Endothelial cell of hepatic sinusoid (primary cell): ENCODE data around the gene PPP2R2C.

Experiments
- in situ Hi-C: cut with HindIII; loops from 2 replicates; pipeline ENCODE4 v1.10.0; 2017; ENCODE audit warnings: low sequenced_read_pairs

The PPP2R2C gene

DNA sequence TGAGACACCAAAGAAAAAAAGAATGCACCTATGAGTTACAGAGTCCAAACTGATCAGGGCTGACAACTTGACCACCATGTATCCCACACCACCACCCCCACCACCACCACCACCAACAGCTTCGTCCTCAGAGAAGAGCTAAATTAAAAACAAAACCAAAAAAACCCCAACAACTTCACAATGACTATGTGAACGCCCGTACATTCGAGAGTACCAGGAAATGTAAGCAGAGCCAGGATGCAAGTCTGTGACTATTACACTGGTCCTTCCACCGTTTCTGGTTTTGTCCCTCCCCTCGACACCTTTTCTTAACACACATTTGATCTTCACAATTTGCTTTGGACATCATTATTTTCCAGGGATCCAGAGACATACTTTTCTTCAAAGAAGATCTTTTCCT, 151.8 kb downstream of the PPP2R2C start:
- in situ Hi-C loops = no loop called here

DNA sequence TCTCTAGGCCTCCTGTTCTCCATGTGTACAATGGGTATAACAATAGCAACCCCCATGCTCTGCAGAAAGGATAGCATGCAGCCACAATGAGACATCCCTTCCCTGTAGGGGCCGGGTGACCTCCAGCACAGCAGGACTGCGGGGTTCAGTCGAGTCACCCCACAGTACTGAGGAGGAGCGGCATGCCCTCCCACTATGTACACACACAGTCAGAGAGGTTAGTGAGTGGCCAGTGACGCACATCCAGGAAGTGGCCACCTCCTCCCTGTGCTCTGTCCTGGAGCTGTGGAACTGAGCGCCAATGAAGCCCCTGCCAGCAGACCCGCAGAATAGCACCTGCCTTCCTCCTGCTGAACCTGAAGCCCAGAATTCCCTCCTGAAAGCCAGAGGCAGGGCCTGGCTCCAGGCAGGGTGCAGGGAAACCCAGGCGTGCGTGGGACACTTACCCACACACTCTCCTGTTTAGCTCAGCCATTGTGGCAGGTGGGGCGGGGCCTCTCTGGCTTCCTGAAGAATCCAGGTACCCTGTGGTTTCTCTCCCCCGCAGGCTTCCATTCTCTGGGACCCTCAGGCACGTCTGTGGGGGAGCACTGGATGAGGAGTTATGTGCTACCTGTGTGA, 152.8 kb downstream of the PPP2R2C start:
- in situ Hi-C loops = no loop called here

DNA sequence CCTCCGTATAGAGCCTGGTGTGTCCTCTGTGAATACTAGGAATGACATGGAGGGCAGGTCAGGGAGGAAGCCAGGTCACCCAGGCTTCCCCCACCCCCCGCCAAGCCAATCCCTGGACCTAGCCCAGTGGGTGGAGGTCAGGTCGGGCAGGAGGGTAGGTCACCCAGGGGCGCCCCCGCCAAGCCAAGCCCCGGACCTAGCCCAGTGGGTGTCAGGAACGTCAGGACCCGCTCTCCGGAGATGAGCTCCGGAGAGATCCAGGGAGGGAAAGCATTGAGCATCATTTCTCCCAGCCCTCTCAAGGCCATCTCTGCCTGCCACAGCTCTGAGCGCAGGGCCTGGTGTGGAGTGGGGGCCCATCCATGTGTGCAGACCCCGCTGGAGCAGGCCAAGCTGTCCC, 154.2 kb downstream of the PPP2R2C start:
- in situ Hi-C loops = no loop called here

DNA sequence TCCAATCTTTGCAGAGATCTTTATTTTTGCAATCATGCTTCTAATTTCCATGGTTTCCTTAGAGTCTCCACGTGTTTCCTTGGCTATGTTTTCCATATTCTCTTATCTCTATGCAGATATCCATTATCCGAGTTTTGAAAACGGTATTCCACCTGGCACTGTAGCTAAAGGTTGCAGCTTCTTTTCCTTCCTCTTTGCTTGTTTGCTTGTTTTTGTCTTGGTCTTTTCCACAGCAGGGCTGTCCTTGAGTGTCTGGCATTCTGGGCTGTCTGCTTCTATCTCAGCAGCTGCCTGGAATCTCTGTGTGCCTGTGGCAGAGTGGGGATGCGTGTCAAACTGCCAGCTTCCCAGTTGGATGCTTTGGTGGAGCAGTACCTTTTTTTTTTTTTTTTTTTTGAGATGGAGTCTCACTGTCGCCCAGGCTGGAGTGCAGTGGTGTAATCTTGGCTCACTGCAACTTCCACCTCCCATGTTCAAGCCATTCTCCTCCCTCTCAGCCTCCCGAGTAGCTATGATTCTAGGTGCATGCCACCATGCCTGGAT, 155.9 kb downstream of the PPP2R2C start:
- in situ Hi-C loops = no loop called here

DNA sequence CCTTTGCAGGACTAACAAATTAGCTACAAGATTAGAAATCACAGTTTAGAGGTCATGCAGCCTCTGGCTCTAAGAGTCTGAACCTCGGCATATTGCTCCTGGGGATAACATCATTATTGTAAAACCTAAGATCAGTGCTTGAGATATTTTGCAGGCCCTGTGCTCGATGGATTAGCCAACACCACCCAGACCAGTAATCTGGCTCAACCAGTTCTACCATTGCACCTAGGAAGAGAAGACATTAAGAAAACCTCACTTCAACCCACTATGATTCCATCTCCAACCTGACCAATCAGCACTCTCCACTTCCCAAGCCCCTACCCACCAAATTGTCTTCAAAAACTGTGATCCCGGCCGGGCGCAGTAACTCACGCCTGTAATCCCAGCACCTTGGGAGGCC, 159.2 kb downstream of the PPP2R2C start:
- in situ Hi-C loops = no loop called here

DNA sequence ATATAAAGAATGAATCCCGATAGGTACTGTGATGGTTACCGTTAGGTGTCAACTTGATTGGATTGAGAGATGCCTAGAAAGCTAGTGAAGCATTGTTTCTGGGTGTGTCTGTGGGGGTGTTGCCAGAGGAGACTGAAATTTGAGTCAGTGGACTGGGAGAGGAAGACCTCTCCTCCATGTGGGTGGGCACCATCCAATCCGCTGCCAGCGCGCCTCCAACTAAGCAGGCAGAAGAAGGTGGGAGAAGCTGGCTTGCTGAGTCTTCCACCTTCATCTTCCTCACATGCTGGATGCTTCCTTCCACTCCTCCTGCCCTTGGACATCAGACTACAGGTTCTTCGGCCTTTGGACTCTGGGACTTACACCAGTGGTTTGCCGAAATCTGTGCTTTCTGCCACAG, 162.6 kb downstream of the PPP2R2C start:
- in situ Hi-C loops = loop anchor here (5.0 kb wide), 3 partner anchors 38 to 68 kb away; no protein-coding TSS in a partner anchor

DNA sequence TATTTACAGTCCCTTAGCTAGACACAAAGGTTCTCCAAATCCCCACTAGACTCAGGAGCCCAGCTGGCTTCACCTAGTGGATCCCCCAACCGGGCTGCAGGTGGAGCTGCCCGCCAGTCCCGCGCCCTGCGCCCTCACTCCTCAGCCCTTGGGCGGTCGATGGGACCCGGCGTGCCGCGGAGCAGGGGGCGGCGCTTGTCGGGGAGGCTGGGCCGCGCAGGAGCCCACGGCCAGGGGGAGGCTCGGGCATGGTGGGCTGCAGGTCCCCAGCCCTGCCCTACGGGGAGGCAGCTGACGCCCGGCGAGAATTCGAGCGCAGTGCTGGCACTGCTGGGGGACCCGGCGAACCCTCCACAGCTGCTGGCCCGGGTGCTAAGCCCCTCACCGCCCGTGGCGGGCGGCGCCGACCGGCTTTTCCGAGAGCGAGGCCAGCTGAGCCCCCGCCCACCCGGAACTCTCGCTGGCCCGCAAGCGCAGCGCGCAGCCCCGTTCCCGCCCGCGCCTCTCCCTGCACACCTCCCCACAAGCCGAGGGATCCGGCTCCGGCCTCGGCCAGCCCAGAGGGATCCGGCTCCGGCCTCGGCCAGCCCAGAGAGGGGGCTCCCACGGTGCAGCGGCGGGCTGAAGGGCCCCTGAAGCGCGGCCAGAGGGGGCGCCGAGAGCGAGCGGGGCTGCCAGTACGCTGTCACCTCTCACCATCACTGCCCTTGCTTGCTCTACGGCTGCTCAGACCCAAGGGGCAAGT, 163.3 kb downstream of the PPP2R2C start:
- in situ Hi-C loops = loop anchor here (5.0 kb wide), 3 partner anchors 38 to 68 kb away; no protein-coding TSS in a partner anchor

DNA sequence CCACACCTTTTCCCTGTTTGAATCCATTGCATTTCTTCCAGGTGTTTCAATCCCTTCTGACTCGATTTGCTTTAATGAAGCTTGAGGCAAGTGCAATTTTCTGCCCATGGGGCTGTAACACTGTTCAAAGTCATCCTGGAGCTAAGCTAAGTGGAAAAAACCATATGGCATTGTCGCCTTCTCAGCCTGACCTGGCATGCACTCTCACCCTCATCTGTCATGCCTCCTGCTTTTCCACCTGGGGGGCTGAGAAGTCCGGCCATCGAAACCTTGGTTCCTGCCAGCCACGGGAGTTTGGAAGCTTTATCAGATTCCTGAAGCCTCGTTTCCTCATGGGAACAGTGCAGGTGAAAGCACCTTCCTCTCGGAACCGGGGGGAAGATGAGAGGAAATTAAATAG, 164.5 kb downstream of the PPP2R2C start:
- in situ Hi-C loops = loop anchor here (5.0 kb wide), 3 partner anchors 39 to 69 kb away; no protein-coding TSS in a partner anchor

DNA sequence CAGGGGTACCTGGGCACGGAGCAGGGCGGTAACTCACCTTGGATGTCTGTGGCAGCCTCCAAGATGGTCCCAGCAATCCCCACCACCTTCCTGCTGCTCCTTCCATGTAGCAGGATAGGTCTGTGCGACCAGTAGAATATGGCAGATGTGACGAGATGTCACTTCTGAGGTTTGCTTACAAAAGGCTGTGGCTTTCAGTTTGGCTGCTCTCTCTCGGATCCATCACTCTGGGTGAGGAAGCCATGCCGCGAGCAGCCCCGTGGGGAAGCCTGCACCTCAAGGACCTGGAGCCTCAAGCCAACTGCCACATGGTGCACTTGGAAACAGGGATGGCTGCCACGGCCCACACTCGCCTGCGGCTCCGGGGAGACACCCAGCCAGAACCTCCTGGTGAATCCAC, 165.2 kb downstream of the PPP2R2C start:
- in situ Hi-C loops = loop anchor here (5.0 kb wide), 3 partner anchors 40 to 70 kb away; no protein-coding TSS in a partner anchor

DNA sequence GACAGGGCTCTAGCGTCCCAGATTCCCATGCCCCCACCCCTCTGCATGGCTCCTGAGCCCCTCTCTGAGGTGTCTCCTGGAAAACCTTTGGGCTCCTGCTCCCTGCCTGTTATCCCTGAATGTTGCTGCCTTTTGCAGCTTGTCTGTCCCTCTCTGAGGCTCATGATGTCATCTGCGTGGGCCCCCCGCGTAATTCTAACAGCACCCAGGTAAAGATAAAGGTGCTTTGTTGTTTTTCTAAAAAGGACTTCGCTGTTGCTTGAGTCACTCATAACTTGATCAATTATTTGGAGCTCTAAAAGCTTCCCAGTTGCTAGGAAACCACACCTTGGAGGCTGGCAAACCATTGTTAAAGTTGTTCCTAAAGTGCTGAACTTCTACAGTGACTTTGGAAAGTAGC, 166.1 kb downstream of the PPP2R2C start:
- in situ Hi-C loops = loop anchor here (5.0 kb wide), 3 partner anchors 41 to 71 kb away; no protein-coding TSS in a partner anchor

DNA sequence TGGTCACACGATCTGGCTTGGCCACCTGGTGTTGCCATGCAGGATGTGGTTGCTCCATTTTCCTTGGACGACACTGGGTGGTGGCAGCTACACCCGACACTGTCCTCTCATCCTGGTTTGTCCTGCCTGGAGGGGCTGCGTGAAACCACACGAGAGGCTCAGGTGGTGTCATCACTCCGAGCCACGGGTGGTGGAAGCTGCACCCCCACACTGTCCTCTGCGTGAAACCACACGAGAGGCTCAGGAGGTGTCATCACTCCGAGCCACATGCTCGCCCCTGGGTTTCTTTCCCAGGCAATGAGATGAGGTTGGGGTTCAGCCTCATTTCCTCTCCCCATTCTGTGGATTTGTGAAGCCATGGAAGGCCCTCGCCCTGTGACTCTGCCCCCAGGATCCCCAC, 168.5 kb downstream of the PPP2R2C start:
- in situ Hi-C loops = no loop called here

DNA sequence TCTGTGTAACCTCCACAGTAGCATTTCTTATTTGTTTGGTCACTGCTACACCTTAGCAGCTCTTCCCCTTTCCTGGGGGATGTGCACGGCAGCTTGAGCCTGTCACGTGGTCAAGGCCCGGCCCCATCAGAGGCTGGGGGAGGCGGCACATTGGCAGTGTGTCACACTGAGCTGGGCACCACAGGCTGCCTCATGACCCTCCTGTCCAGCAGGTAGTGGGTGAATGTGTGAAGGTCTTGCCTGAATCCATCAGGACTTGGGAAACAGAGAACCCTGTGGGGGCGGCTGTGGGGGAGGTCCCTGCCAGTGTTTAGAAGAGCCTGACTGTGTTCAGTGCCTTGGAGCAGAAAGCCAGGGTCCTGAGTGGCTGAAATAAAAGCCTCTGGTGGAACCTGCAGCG, 169.5 kb downstream of the PPP2R2C start:
- in situ Hi-C loops = no loop called here

DNA sequence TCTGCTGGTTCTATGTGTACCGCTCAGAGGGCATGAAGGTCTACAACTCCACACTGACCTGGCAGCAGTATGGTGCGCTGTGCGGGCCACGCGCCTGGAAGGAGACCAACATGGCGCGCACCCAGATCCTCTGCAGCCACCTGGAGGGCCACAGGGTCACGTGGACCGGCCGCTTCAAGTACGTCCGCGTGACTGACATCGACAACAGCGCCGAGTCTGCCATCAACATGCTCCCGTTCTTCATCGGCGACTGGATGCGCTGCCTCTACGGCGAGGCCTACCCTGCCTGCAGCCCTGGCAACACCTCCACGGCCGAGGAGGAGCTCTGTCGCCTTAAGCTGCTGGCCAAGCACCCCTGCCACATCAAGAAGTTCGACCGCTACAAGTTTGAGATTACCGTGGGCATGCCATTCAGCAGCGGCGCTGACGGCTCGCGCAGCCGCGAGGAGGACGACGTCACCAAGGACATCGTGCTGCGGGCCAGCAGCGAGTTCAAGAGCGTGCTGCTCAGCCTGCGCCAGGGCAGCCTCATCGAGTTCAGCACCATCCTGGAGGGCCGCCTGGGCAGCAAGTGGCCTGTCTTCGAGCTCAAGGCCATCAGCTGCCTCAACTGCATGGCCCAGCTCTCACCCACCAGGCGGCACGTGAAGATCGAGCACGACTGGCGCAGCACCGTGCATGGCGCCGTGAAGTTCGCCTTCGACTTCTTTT, 170.5 kb downstream of the PPP2R2C start:
- in situ Hi-C loops = no loop called here

DNA sequence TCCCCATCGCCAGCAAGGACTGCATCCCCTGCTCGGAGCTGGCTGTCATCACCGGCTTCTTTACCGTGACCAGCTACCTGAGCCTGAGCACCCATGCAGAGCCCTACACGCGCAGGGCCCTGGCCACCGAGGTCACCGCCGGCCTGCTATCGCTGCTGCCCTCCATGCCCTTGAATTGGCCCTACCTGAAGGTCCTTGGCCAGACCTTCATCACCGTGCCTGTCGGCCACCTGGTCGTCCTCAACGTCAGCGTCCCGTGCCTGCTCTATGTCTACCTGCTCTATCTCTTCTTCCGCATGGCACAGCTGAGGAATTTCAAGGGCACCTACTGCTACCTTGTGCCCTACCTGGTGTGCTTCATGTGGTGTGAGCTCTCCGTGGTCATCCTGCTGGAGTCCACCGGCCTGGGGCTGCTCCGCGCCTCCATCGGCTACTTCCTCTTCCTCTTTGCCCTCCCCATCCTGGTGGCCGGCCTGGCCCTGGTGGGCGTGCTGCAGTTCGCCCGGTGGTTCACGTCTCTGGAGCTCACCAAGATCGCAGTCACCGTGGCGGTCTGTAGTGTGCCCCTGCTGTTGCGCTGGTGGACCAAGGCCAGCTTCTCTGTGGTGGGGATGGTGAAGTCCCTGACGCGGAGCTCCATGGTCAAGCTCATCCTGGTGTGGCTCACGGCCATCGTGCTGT, 171.2 kb downstream of the PPP2R2C start:
- in situ Hi-C loops = no loop called here

DNA sequence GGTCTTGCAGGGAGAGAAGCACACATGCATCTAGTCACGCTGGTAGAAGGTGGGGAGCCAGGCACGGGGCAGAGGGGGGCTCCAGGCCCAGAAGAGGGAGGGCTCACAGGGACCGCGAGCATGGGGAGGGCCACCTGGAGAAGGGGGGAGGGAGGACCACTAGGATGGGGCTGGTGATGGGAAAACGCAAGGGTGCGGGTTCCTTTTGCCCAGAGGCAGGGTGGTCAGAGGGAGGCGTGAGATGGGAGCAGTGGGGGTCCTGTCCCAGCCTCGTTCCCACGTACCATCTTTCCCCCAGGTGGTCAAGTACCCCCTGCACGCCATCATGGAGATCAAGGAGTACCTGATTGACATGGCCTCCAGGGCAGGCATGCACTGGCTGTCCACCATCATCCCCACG, 172.1 kb downstream of the PPP2R2C start:
- in situ Hi-C loops = no loop called here

DNA sequence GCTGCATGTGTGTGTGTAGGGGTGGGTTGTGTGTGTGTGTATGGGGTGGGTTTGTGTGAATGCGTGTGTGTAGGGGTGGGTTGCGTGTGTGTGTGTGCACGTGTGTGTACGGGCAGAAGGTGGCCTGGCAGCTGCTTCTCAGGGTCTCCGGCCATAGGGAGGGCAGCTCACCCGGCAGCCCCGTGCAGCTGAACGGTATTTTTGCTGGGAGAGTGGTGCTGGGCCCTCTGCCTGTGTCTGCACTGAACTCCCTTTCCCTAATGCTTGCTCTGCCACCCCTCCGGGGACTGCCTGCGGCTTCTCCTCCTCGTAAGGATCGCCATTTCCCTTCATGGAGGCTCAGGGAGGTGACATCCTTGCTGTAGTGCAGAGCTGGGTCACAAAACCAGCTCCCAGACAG, 172.5 kb downstream of the PPP2R2C start:
- in situ Hi-C loops = no loop called here

DNA sequence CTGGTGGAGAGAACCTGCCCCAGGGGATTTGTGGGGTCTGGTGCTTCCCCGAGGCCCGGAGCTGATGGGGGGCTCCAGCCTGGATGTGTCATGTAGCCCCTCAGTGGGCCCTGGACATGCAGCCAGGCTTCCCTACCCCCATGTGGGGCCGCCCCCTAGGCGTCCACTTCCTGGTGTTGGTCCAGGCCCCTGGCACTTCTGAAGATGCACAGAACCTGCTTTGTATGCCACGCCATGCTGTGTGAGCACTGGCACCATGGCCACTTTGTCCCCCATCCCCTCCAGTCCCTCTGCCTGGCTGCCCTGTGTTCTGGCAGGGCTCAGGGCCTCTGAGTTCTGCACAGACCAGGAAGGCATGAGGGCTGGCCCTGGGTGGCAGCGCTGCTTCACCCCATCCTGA, 173.6 kb downstream of the PPP2R2C start:
- in situ Hi-C loops = no loop called here

DNA sequence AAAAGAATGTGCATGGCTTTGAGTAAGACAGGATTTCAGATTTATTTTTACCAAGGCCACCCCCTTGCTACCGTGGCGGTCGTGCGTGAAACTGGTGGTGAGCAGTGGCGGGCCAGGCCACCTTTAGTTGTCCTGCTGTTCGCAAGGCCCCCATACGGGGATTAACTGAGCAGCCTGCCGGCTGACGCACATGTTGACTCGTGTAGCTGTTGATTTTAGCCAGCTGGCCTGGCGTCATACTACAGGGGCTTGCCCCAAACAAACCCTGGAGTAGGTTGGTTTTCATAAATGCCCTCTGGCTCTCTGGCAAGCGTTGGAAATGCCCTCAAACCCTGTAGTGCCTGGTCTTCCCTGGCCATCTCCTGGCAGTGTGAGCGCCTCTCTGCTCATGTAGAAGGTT, 174.4 kb downstream of the PPP2R2C start:
- in situ Hi-C loops = no loop called here

DNA sequence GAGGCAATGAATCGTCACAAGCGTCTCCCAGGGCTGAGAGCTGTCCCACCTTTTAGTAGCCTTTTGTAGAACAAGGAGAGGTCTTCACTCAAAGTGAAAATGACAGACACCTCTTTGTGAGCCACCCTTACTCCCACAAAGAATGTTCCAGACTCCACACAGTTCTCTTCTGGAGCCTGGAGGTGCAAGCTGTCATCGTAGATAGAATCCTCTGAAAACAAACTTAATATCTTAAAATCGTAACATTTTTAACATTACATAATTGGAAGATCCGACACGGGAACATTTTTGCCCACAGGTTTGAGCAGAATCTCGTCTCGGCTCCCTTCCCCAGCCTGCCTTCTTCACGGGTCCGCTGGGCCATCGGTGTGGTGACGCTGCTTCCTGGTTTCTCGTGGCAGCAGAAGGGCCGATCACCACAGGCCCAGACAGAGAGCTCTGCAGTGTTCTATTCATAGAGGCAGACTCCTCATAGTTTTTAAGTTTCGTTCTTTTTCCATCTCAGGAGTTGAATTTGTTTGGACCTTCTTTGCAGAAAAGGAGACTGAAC, 175.1 kb downstream of the PPP2R2C start:
- in situ Hi-C loops = no loop called here

DNA sequence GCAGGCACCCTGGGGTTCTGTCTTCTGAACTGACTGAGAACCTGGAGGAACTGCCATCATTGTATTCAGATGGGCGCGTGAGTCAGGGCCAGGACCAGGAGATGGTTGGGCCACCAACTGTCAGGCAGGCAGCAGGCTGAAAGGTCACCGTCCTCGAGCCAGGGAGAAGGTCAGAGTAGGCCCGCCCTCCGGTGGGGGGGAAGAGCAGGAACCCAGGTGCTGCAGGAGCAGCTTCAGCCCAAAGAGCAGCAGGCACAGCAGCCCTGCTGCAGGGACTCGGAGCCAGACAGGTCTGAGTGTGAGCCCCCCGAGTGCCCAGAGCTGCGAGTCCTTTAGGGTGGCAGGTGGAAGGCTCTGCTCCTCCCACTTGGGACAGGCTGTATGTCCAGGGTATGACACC, 176.4 kb downstream of the PPP2R2C start:
- in situ Hi-C loops = no loop called here

DNA sequence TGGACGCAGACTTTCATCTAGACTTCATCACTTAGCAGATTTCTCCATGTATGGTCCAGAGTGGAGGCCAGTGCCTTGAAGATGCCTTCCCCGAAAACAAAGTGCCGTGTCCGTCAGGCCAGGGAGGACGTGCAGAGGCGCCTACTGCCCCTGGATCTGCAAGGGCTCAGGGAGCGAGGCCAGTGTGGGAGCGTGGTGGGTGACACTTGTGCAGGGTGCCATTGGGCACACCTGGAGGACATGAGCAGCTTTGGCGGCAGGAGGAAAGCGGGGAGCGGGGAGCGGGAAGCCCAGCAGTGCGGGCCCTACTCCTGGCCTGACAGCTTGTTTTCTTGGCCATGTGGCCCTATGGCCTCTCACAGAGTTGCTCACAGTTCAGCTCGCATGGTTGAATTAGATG, 176.9 kb downstream of the PPP2R2C start:
- in situ Hi-C loops = no loop called here
